ENCODE data around the gene SIPA1L3. TPM values are rescaled to one million over a fixed set of nuclear protein-coding genes. Genes with fewer than 3 reads are reported as not detected.

SIPA1L3 gene
- total RNA-seq, 1 experiment from 2014 or later = 19.9 TPM

DNA sequence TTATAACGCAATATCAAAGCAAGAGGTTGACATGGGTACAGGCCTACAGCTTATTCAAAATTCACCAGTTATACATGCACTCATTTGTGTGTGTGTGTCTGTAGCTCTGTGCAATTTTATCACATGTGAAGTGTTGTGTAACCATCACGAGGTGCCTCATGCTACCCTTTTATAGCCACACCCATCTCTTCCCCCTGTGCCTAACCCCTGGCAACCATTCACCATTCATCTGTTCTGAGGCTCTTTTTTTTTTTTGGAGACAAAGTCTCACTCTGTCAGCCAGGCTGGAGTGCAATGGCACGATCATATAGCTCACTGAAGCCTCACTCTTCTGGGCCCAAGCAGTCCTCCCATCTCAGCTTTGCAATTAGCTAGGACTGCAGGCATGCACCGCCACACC lies 238.6 kb downstream of the SIPA1L3 start:
- H3K4me1 ChIP-seq (ENCODE audit: insufficient read depth, low read length, poor library complexity, severe bottlenecking) = no peaks in the 10 kb centered on the region
- TF ChIP-seq, protein P1, sequence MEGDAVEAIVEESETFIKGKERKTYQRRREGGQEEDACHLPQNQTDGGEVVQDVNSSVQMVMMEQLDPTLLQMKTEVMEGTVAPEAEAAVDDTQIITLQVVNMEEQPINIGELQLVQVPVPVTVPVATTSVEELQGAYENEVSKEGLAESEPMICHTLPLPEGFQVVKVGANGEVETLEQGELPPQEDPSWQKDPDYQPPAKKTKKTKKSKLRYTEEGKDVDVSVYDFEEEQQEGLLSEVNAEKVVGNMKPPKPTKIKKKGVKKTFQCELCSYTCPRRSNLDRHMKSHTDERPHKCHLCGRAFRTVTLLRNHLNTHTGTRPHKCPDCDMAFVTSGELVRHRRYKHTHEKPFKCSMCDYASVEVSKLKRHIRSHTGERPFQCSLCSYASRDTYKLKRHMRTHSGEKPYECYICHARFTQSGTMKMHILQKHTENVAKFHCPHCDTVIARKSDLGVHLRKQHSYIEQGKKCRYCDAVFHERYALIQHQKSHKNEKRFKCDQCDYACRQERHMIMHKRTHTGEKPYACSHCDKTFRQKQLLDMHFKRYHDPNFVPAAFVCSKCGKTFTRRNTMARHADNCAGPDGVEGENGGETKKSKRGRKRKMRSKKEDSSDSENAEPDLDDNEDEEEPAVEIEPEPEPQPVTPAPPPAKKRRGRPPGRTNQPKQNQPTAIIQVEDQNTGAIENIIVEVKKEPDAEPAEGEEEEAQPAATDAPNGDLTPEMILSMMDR (conservative IDR thresholded peaks at IDR 0.05; ENCODE audit: low read depth, low read length) = no peak
- no peak for TF ChIP-seq EZH2 (IDR thresholded peaks at IDR 0.05; ENCODE audit: borderline replicate concordance, low read depth, low read length, poor library complexity, severe bottlenecking)
- no peak overlapping the region for H3K4me3 ChIP-seq (ENCODE audit: low read depth, low read length, poor library complexity, severe bottlenecking)
- no peaks in the 10 kb centered on the region for H3K27me3 ChIP-seq (replicated peaks; ENCODE audit: insufficient read depth, low read depth, low read length, poor library complexity)
- no peak overlapping the region for H3K27ac ChIP-seq (ENCODE audit: low read depth, low read length, poor library complexity, severe bottlenecking)
- ChIA-PET CTCF (no interaction called here), POLR2A (ENCODE audit: low non-redundant PET) (interaction anchor here (0.5 kb wide), 1 partner anchor 244 kb away, joined by 4 read pairs; no protein-coding TSS in a partner anchor)
- intact Hi-C loops (cut with micrococcal nuclease; ENCODE audit: unreplicated experiment) = loop anchor here (10.0 kb wide), 2 partner anchors 79 to 189 kb away; partner anchors contain the start of genes CATSPERG and DPF1
- BruUV-seq (replicated peaks) = no TSS peak
- DNase-seq (ENCODE audit: low spot score) = no peak
- no peaks in the 10 kb centered on the region for H3K36me3 ChIP-seq (ENCODE audit: insufficient read depth, low read length, poor library complexity, severe bottlenecking)
- H3K9me3 ChIP-seq (ENCODE audit: low read depth, low read length, poor library complexity, severe bottlenecking) = no peaks in the 10 kb centered on the region

DNA sequence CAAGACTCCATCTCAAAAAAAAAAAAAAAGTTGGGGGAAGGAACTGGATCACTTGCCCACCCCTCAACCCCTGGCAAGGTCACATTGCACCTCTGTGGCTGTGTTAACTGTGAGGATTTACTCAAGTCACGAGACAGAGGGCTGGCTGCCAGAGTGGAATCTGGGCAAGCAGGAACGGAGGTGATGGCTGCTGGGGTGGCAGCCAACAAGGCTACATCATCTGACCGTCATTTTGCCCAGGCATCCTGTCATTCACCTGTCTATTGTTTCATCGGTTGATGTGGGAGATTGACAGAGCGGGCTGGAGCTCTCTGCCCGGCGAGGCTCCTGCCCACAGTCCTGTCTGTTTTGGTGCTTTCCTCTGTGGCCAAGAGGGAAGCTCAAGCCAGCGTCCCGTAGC lies 241.3 kb downstream of the SIPA1L3 start:
- Histone ChIP-seq H3K36me3 (ENCODE audit: insufficient read depth, low read length, poor library complexity, severe bottlenecking) (no peaks in the 10 kb centered on the region), H3K9me3 (ENCODE audit: low read depth, low read length, poor library complexity, severe bottlenecking) (no peaks in the 10 kb centered on the region), H3K4me3 (ENCODE audit: low read depth, low read length, poor library complexity, severe bottlenecking) (no peak overlapping the region), H3K27ac (ENCODE audit: low read depth, low read length, poor library complexity, severe bottlenecking) (no peak overlapping the region), H3K4me1 (ENCODE audit: insufficient read depth, low read length, poor library complexity, severe bottlenecking) (no peaks in the 10 kb centered on the region), H3K27me3 (replicated peaks; ENCODE audit: insufficient read depth, low read depth, low read length, poor library complexity) (no peaks in the 10 kb centered on the region)
- TF ChIP-seq, protein P1 (conservative IDR thresholded peaks at IDR 0.05; ENCODE audit: low read depth, low read length) = no peak
- no peak for TF ChIP-seq EZH2 (IDR thresholded peaks at IDR 0.05; ENCODE audit: borderline replicate concordance, low read depth, low read length, poor library complexity, severe bottlenecking)
- CTCF ChIA-PET = no interaction called here
- POLR2A ChIA-PET (ENCODE audit: low non-redundant PET) = interaction anchor here (0.7 kb wide), 1 partner anchor 85 kb away, joined by 3 read pairs; no protein-coding TSS in a partner anchor
- no peak for DNase-seq (ENCODE audit: low spot score)
- BruUV-seq (replicated peaks) = no TSS peak
- intact Hi-C loops (cut with micrococcal nuclease; ENCODE audit: unreplicated experiment) = loop anchor here (10.0 kb wide), 2 partner anchors 76 to 186 kb away; partner anchors contain the start of genes CATSPERG and DPF1

DNA sequence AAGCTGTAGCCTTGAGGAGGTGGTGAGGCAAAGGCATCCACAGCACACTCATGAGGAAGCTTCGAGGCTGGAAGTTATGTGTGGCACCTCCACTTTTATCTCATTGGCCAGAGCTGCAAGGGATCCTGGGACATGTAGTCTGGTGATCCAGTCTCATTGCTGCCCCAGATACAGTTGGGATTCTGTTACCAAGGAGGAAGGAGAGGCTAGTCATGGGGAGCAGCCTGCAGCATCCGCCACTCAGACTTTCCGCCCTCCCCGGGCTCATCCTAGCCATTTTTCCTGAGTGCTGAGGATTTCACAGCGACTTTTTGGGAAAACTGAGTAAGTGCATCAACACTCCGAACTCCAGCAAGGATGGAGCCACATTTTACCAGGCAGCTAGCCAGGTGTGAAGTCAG lies 242.7 kb downstream of the SIPA1L3 start:
- Histone ChIP-seq H3K27me3 (replicated peaks; ENCODE audit: insufficient read depth, low read depth, low read length, poor library complexity) (no peaks in the 10 kb centered on the region), H3K4me3 (ENCODE audit: low read depth, low read length, poor library complexity, severe bottlenecking) (no peak overlapping the region), H3K36me3 (ENCODE audit: insufficient read depth, low read length, poor library complexity, severe bottlenecking) (no peaks in the 10 kb centered on the region), H3K4me1 (ENCODE audit: insufficient read depth, low read length, poor library complexity, severe bottlenecking) (no peaks in the 10 kb centered on the region), H3K27ac (ENCODE audit: low read depth, low read length, poor library complexity, severe bottlenecking) (no peak overlapping the region), H3K9me3 (ENCODE audit: low read depth, low read length, poor library complexity, severe bottlenecking) (no peaks in the 10 kb centered on the region)
- ChIA-PET POLR2A (ENCODE audit: low non-redundant PET) (no interaction called here), CTCF (no interaction called here)
- BruUV-seq (replicated peaks) = no TSS peak
- no peak for DNase-seq (ENCODE audit: low spot score)
- intact Hi-C loops (cut with micrococcal nuclease; ENCODE audit: unreplicated experiment) = loop anchor here (10.0 kb wide), 2 partner anchors 75 to 185 kb away; partner anchors contain the start of genes CATSPERG and DPF1
- TF ChIP-seq EZH2 (IDR thresholded peaks at IDR 0.05; ENCODE audit: borderline replicate concordance, low read depth, low read length, poor library complexity, severe bottlenecking) = no peak
- TF ChIP-seq, protein P1 (conservative IDR thresholded peaks at IDR 0.05; ENCODE audit: low read depth, low read length) = no peak

Measured in A673 (cell line).